SK-N-SH treated with all-trans-retinoic acid at 6 μM for 48 hours (cell line): ENCODE results near the gene KCNMA1.
A peak's percentile ranks its signal among the peaks of the same experiment; 100 is the strongest.

Source experiments
- ATAC-seq: fragments of 200-7000 bp; cut with Tn5 transposase; 3 replicates; pipeline ENCODE4 v1.9.1; 2020; ENCODE audit warnings: mild to moderate bottlenecking, moderate library complexity
- BACH2 ChIP-seq: fragments of 250-450 bp; sonication (Bioruptor Pico); IDR thresholded peaks from 2 replicates; pipeline ENCODE4 v1.9.0; 2021; ENCODE audit warnings: mild to moderate bottlenecking, borderline replicate concordance
- CREB5 ChIP-seq: fragments of 250-450 bp; sonication (Bioruptor Pico); IDR thresholded peaks from 2 replicates; pipeline ENCODE4 v1.5.1; 2020; ENCODE audit warnings: low read depth, mild to moderate bottlenecking, moderate library complexity
- CSDC2 ChIP-seq: fragments of 250-450 bp; sonication (Bioruptor Pico); IDR thresholded peaks from 2 replicates; pipeline ENCODE4 v1.5.0; 2020; ENCODE audit warnings: mild to moderate bottlenecking, moderate library complexity
- CSRNP3 ChIP-seq: fragments of 250-450 bp; sonication (Bioruptor Pico); IDR thresholded peaks from 2 replicates; pipeline ENCODE4 v1.5.1; 2021; ENCODE audit warnings: mild to moderate bottlenecking, moderate library complexity
- ESRRG ChIP-seq: fragments of 250-450 bp; sonication (Bioruptor Pico); IDR thresholded peaks from 2 replicates; pipeline ENCODE4 v1.6.1; 2021; ENCODE audit warnings: mild to moderate bottlenecking
- ISL1 ChIP-seq: fragments of 250-450 bp; sonication (Bioruptor Pico); IDR thresholded peaks from 2 replicates; pipeline ENCODE4 v2.1.2; 2022; ENCODE audit warnings: mild to moderate bottlenecking, moderate library complexity
- OSR1 ChIP-seq: fragments of 250-450 bp; sonication (Bioruptor Pico); IDR thresholded peaks from 2 replicates; pipeline ENCODE4 v1.8.0; 2022; ENCODE audit warnings: moderate library complexity, mild to moderate bottlenecking, inconsistent platforms
- PATZ1 ChIP-seq: fragments of 250-450 bp; sonication (Bioruptor Pico); IDR thresholded peaks from 2 replicates; pipeline ENCODE4 v1.8.0; 2020; ENCODE audit warnings: mild to moderate bottlenecking, moderate library complexity, borderline replicate concordance
- POU6F1 ChIP-seq: fragments of 250-450 bp; sonication (Bioruptor Pico); IDR thresholded peaks from 2 replicates; pipeline ENCODE4 v1.8.0; 2021; ENCODE audit warnings: low read depth, mild to moderate bottlenecking, moderate library complexity, borderline replicate concordance
- PPARA ChIP-seq: fragments of 250-450 bp; sonication (Bioruptor Pico); IDR thresholded peaks from 2 replicates; pipeline ENCODE4 v1.5.0; 2020; ENCODE audit warnings: mild to moderate bottlenecking, borderline replicate concordance
- RARB ChIP-seq: fragments of 250-450 bp; sonication (Bioruptor Pico); IDR thresholded peaks from 2 replicates; pipeline ENCODE4 v1.8.0; 2021; ENCODE audit warnings: mild to moderate bottlenecking, moderate library complexity
- SNAI2 ChIP-seq: fragments of 250-450 bp; sonication (Bioruptor Pico); IDR thresholded peaks from 2 replicates; pipeline ENCODE4 v1.5.0; 2020; ENCODE audit warnings: mild to moderate bottlenecking, moderate library complexity
- TCF4 ChIP-seq: fragments of 250-450 bp; sonication (Bioruptor Pico); IDR thresholded peaks from 2 replicates; pipeline ENCODE4 v1.8.0; 2021; ENCODE audit warnings: mild to moderate bottlenecking, moderate library complexity, borderline replicate concordance
- TOX ChIP-seq: fragments of 250-450 bp; sonication (Bioruptor Pico); IDR thresholded peaks from 2 replicates; pipeline ENCODE4 v1.8.0; 2021; ENCODE audit warnings: mild to moderate bottlenecking, moderate library complexity, borderline replicate concordance
- TSHZ2 ChIP-seq: fragments of 250-450 bp; sonication (Bioruptor Pico); IDR thresholded peaks from 2 replicates; pipeline ENCODE4 v1.5.0; 2020; ENCODE audit warnings: mild to moderate bottlenecking, moderate library complexity
- ZC3H10 ChIP-seq: fragments of 250-450 bp; sonication (Bioruptor Pico); IDR thresholded peaks from 2 replicates; pipeline ENCODE4 v1.5.1; 2021; ENCODE audit warnings: mild to moderate bottlenecking, moderate library complexity
- ZFP3 ChIP-seq: fragments of 250-450 bp; sonication (Bioruptor Pico); IDR thresholded peaks from 2 replicates; pipeline ENCODE4 v1.5.0; 2020; ENCODE audit warnings: mild to moderate bottlenecking, moderate library complexity
- ZFP30 ChIP-seq: fragments of 450-650 bp; formaldehyde crosslinking; IDR thresholded peaks from 2 replicates; pipeline ENCODE4 v1.5.0; 2022; ENCODE audit warnings: mild to moderate bottlenecking, moderate library complexity
- ZNF565 ChIP-seq: fragments of 450-650 bp; formaldehyde crosslinking; conservative IDR thresholded peaks from 2 replicates; pipeline ENCODE4 v1.5.0; 2020; ENCODE audit warnings: low read depth, mild to moderate bottlenecking, moderate library complexity
- ZNF70 ChIP-seq: fragments of 450-650 bp; formaldehyde crosslinking; IDR thresholded peaks from 2 replicates; pipeline ENCODE4 v1.5.0; 2020; ENCODE audit warnings: mild to moderate bottlenecking, moderate library complexity
- ZNF8 ChIP-seq: fragments of 450-650 bp; formaldehyde crosslinking; IDR thresholded peaks from 2 replicates; pipeline ENCODE4 v1.5.0; 2020; ENCODE audit warnings: mild to moderate bottlenecking, moderate library complexity

Gene KCNMA1

GRCh38 chr10:77513220-77513619 lies 124.4 kb downstream of the KCNMA1 start:
- ATAC-seq = no peak
- TF ChIP-seq CREB5 (CRISPR knock-in tag) (no peak), ISL1 (no peak), PATZ1 (CRISPR knock-in tag) (no peak), CSRNP3 (CRISPR knock-in tag) (no peak), ZNF8 (CRISPR knock-in tag) (no peak), ZC3H10 (CRISPR knock-in tag) (no peak), ZFP3 (CRISPR knock-in tag) (no peak), CSDC2 (CRISPR knock-in tag) (no peak), ESRRG (no peak), ZFP30 (CRISPR knock-in tag) (no peak), TOX (CRISPR knock-in tag) (no peak)
- TF ChIP-seq, all 23 proteins: peak for 0

GRCh38 chr10:77512219-77512578 lies 125.4 kb downstream of the KCNMA1 start:
- TF ChIP-seq RARB (CRISPR knock-in tag) (no peak), TSHZ2 (CRISPR knock-in tag) (no peak), PPARA (CRISPR knock-in tag) (no peak)
- ATAC-seq = peak; percentile 31

GRCh38 chr10:77511498-77512218 lies 126.0 kb downstream of the KCNMA1 start:
- ATAC-seq = peak; percentile 35
- TF ChIP-seq PATZ1 (CRISPR knock-in tag) (peak; percentile 57; the same call in 1 of the 2 replicates), OSR1 (CRISPR knock-in tag) (no peak), ZNF70 (CRISPR knock-in tag) (no peak), BACH2 (CRISPR knock-in tag) (no peak), SNAI2 (CRISPR knock-in tag) (no peak), POU6F1 (CRISPR knock-in tag) (no peak), CREB5 (CRISPR knock-in tag) (peak; percentile 92), ZNF565 (no peak), ZNF8 (CRISPR knock-in tag) (0 out of 2 replicates have a peak, but pooled peaks have one; percentile 19), ISL1 (peak; percentile 99), TSHZ2 (CRISPR knock-in tag) (peak; percentile 73; the same call in 1 of the 2 replicates), ZFP3 (CRISPR knock-in tag) (0 out of 2 replicates have a peak, but pooled peaks have one; percentile 3), ZFP30 (CRISPR knock-in tag) (no peak), TCF4 (CRISPR knock-in tag) (peak; percentile 60; the same call in 1 of the 2 replicates), CSDC2 (CRISPR knock-in tag) (no peak)
